Smooth muscle cell (in vitro differentiated cells): Measurements from ENCODE around the gene ZNF500. TPM values are rescaled to one million over a fixed set of nuclear protein-coding genes. Genes with fewer than 3 reads are reported as not detected.

Experiments used
- DNase-seq: peaks from one replicate; lab custom pipeline; 2025; ENCODE audit not compliant: unreplicated experiment; lab: John Stamatoyannopoulos, UW
- H2AFZ ChIP-seq: fragments of 200-600 bp; sonication (generic); 2 replicates; pipeline ENCODE4 v1.6.0; 2016; ENCODE audit warnings: antibody characterized with exemption, low read depth, mild to moderate bottlenecking
- H3F3A ChIP-seq: fragments of 200-600 bp; sonication (generic); 2 replicates; pipeline ENCODE4 v1.6.0; 2017; ENCODE audit warnings: antibody characterized with exemption, low read depth
- H3K27ac ChIP-seq: fragments of 200-600 bp; sonication (generic); 2 replicates; pipeline ENCODE4 v1.5.1; 2016; ENCODE audit warnings: low read depth, mild to moderate bottlenecking
- H3K27me3 ChIP-seq: fragments of 200-600 bp; sonication (generic); 2 replicates; pipeline ENCODE4 v1.6.1; 2016; ENCODE audit warnings: low read depth, mild to moderate bottlenecking
- H3K36me3 ChIP-seq: fragments of 200-600 bp; sonication (generic); 2 replicates; pipeline ENCODE4 v1.5.1; 2016; ENCODE audit warnings: low read depth
- H3K4me1 ChIP-seq: fragments of 200-600 bp; sonication (generic); 2 replicates; pipeline ENCODE4 v1.5.1; 2016; ENCODE audit warnings: low read depth
- H3K4me2 ChIP-seq: fragments of 200-600 bp; sonication (generic); 2 replicates; pipeline ENCODE4 v1.6.0; 2016; ENCODE audit warnings: mild to moderate bottlenecking
- H3K4me3 ChIP-seq: fragments of 200-600 bp; sonication (generic); 2 replicates; pipeline ENCODE4 v1.5.1; 2016; ENCODE audit warnings: mild to moderate bottlenecking
- H3K79me2 ChIP-seq: fragments of 200-600 bp; sonication (generic); 2 replicates; pipeline ENCODE4 v1.6.0; 2016; ENCODE audit warnings: low read depth, mild to moderate bottlenecking
- H3K9ac ChIP-seq: fragments of 200-600 bp; sonication (generic); 2 replicates; pipeline ENCODE4 v1.6.0; 2016; ENCODE audit warnings: low read depth
- H3K9me3 ChIP-seq: fragments of 200-600 bp; sonication (generic); replicated peaks from 2 replicates; pipeline ENCODE4 v1.5.1; 2016; ENCODE audit warnings: low read depth
- H4K20me1 ChIP-seq: fragments of 200-600 bp; sonication (generic); 2 replicates; pipeline ENCODE4 v1.6.0; 2016; ENCODE audit warnings: low read depth
- WGBS: methylation state at CpG from one replicate; pipeline ENCODE4 v1.1.7; 2016; ENCODE audit warnings: low lambda C conversion rate; 5-methylcytosine and 5-hydroxymethylcytosine counted together
- polyA plus RNA-seq: library from polyadenylated mRNA; unstranded; fragments of >200 nt; fragmentation: Nextera tagmentation; extraction: Ambion mirVana; gene quantifications from 2 replicates; pipeline ENCODE4 v1.2.1, GENCODE V29; 2016
- total RNA-seq: library from RNA; depleted of rRNA; stranded (reverse); fragments of >200 nt; gene quantifications from 2 replicates; pipeline ENCODE4 v1.2.3, GENCODE V29; 2014
- TF ChIP-seq, protein P1 (sequence below): fragments of 200-600 bp; sonication (generic); IDR thresholded peaks from 2 replicates; pipeline ENCODE4 v1.5.1; 2017; ENCODE audit warnings: borderline replicate concordance, mild to moderate bottlenecking, antibody characterized with exemption; ENCODE audit not compliant: insufficient read depth, poor library complexity, severe bottlenecking

ZNF500 gene
- total and polyA plus RNA-seq, 2 experiments from 2014 or later: 4.1 to 7.1 TPM

DNA sequence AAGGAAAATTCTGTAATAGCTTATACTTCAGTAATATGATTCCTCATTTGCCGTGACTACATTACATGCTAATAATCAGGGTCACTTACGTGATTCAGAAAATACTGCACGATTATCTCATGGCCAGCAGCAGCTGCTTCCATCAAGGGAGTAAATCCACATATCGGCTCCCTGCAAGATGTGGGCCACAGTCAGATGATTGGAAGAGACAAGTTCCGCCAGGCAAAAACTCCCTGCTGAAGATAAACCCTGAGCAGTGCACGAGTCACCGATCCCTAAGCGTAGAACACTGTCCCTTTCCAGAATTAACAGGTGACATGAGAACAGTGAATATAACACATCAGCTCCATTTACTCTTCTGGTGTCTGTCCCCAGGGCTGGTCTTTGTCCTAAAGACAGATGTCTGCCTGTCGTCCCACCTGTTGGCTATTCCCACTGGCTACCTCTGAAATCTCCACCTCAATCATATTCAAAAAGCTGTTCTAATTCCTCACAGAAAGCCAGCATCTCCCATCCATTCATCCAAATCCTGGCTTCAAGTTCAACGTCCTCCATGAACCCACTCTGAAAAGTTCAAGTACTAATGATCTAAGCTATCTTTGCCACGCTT, 42.2 kb downstream of the ZNF500 start:
- Histone ChIP-seq H3K4me2 (no peak overlapping the region), H3K4me1 (no peaks in the 10 kb centered on the region), H3K36me3 (no peaks in the 10 kb centered on the region), H3K27me3 (no peaks in the 10 kb centered on the region), H3F3A (no peaks in the 10 kb centered on the region), H3K27ac (no peak overlapping the region), H3K9ac (no peak overlapping the region), H3K9me3 (no peaks in the 10 kb centered on the region), H3K4me3 (no peak overlapping the region), H2AFZ (no peak overlapping the region), H4K20me1 (no peaks in the 10 kb centered on the region), H3K79me2 (no peaks in the 10 kb centered on the region)
- 92% methylated on average over 11 of the region's 11 CpGs for WGBS
- TF ChIP-seq, protein P1, sequence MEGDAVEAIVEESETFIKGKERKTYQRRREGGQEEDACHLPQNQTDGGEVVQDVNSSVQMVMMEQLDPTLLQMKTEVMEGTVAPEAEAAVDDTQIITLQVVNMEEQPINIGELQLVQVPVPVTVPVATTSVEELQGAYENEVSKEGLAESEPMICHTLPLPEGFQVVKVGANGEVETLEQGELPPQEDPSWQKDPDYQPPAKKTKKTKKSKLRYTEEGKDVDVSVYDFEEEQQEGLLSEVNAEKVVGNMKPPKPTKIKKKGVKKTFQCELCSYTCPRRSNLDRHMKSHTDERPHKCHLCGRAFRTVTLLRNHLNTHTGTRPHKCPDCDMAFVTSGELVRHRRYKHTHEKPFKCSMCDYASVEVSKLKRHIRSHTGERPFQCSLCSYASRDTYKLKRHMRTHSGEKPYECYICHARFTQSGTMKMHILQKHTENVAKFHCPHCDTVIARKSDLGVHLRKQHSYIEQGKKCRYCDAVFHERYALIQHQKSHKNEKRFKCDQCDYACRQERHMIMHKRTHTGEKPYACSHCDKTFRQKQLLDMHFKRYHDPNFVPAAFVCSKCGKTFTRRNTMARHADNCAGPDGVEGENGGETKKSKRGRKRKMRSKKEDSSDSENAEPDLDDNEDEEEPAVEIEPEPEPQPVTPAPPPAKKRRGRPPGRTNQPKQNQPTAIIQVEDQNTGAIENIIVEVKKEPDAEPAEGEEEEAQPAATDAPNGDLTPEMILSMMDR: no peak
- DNase-seq: no peak

DNA sequence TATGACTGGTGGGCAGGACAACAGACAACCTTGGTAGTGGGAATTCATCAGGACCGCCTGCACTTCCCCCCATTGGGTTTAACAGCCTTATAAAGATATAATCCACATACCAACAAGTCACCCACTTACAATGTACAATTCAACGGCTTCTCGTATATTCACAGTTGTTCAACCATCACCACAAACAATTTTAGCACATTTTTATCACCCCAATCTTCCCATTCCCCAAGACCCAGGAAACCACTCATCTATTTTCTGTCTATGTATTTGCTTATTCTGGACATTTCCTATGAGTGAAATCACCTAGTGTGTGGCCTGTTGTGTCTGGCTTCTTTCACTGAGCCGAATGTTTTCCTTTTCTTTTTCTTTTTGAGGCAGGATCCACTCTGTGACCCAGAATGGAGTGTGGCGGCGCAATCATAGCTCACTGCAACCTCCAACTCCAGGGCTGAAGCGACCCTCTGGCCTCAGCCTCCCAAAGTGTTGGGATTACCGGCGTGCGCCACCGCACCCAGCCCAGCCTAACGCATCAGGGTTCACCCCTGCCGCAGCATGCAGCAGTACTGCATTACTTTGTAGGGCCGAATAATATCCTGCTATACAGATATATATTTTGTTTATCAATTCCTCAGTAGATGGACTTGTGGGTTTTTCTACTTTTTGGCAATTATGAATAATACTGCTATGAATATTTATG, 43.7 kb downstream of the ZNF500 start:
- no peak for DNase-seq
- Histone ChIP-seq H3K9me3 (no peaks in the 10 kb centered on the region), H3K27ac (no peak overlapping the region), H3F3A (no peaks in the 10 kb centered on the region), H2AFZ (no peak overlapping the region), H3K27me3 (no peaks in the 10 kb centered on the region), H3K36me3 (no peaks in the 10 kb centered on the region), H3K4me3 (no peak overlapping the region), H3K4me1 (no peaks in the 10 kb centered on the region), H3K9ac (no peak overlapping the region), H3K4me2 (no peak overlapping the region), H3K79me2 (no peaks in the 10 kb centered on the region), H4K20me1 (no peaks in the 10 kb centered on the region)
- TF ChIP-seq, protein P1: no peak
- 85% methylated on average over 14 of the region's 14 CpGs for WGBS

DNA sequence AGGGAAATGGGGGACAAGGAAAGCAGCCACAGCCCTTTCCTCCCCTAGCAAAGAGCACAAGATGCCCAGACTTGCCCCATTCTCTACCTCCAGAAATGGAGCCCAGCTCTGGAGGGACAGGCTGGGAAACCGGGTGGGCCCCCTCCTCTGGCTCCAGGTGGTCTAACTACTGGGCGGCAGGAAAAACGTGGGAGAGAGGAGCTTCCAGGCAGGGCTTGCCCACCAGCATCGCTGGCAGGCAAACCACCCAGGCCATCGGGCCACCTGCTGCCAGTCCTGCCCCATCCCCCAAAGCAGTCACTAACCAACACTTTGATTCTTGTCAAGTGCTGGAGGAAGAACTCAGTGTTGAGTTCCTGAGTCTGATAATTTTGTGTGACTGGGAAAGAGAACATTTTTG, 48.5 kb downstream of the ZNF500 start:
- H3K4me3 ChIP-seq: no peak overlapping the region
- H3F3A ChIP-seq: no peaks in the 10 kb centered on the region
- H3K27ac ChIP-seq: no peak overlapping the region

More for the DNA sequence above, 48.5 kb downstream of the ZNF500 start:
- no peak for DNase-seq
- H2AFZ ChIP-seq: no peak overlapping the region
- H3K27me3 ChIP-seq: no peaks in the 10 kb centered on the region
- H3K9ac ChIP-seq: no peak overlapping the region
- H3K4me1 ChIP-seq: no peaks in the 10 kb centered on the region
- 54% methylated on average over 5 of the region's 5 CpGs for WGBS
- no peaks in the 10 kb centered on the region for H3K79me2 ChIP-seq
- no peaks in the 10 kb centered on the region for H4K20me1 ChIP-seq
- no peaks in the 10 kb centered on the region for H3K36me3 ChIP-seq
- TF ChIP-seq, protein P1: no peak
- no peak overlapping the region for H3K4me2 ChIP-seq
- no peaks in the 10 kb centered on the region for H3K9me3 ChIP-seq
